AG04449 (cell line): ENCODE results near the gene PARD6B.
"Not testable (repeated sequence)": the region's sequence is repeated elsewhere in the genome, so short reads cannot be mapped to it uniquely, and the experiment has no call there.

Experiments used
- CTCF ChIA-PET: fragments of 350-600 bp; formaldehyde crosslinking; extraction: SDS; loops from one replicate; lab custom pipeline; 2021; ENCODE audit warnings: antibody characterized with exemption; lab: Yijun Ruan, JAX
- POLR2A ChIA-PET: fragments of 400-600, 350-600 bp; formaldehyde crosslinking; extraction: SDS; loops from one replicate; lab custom pipeline; 2020; ENCODE audit warnings: antibody characterized with exemption, inconsistent platforms; lab: Yijun Ruan, JAX
- DNase-seq: peaks from one replicate; pipeline ENCODE4 v3.0.0-alpha.2; 2010; ENCODE audit warnings: low read depth, low spot score
- H3K4me3 ChIP-seq: 2 replicates; pipeline ENCODE4 v1.5.1; 2011; ENCODE audit warnings: low read depth, mild to moderate bottlenecking, control low read depth, low read length
- TF ChIP-seq, protein P1 (sequence below): IDR thresholded peaks from one replicate; pipeline ENCODE4 v1.5.1; 2011; ENCODE audit warnings: mild to moderate bottlenecking, moderate library complexity, low read length, control low read depth, inconsistent platforms; ENCODE audit not compliant: insufficient read depth; ENCODE audit errors: missing control alignments

PARD6B gene

DNA sequence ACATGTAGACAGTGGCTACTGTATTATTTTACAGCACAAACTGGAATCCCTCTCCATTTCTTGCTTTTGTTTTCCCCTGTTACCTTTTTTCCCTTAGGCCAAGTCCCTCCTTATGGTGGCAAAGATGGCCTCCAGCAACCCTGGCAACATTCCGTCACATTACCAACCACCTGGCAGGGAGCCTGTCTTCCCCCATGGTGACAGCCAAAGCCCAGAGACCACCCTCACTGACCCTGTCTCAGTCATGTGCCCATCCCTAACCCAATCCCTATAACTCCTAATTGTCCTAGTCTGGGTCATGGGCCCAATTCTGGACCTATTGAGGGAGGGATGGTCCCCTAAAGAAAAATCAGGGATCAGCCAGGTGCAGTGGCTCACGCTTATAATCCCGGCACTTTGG is 27.6 kb downstream of the PARD6B start:
- TF ChIP-seq, protein P1, sequence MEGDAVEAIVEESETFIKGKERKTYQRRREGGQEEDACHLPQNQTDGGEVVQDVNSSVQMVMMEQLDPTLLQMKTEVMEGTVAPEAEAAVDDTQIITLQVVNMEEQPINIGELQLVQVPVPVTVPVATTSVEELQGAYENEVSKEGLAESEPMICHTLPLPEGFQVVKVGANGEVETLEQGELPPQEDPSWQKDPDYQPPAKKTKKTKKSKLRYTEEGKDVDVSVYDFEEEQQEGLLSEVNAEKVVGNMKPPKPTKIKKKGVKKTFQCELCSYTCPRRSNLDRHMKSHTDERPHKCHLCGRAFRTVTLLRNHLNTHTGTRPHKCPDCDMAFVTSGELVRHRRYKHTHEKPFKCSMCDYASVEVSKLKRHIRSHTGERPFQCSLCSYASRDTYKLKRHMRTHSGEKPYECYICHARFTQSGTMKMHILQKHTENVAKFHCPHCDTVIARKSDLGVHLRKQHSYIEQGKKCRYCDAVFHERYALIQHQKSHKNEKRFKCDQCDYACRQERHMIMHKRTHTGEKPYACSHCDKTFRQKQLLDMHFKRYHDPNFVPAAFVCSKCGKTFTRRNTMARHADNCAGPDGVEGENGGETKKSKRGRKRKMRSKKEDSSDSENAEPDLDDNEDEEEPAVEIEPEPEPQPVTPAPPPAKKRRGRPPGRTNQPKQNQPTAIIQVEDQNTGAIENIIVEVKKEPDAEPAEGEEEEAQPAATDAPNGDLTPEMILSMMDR: no peak
- no peak overlapping the region for H3K4me3 ChIP-seq
- POLR2A ChIA-PET: no interaction called here
- DNase-seq: no peak
- CTCF ChIA-PET: interaction anchor here (1.7 kb wide), 1 partner anchor 9 kb away, joined by 14 read pairs; no protein-coding TSS in a partner anchor

DNA sequence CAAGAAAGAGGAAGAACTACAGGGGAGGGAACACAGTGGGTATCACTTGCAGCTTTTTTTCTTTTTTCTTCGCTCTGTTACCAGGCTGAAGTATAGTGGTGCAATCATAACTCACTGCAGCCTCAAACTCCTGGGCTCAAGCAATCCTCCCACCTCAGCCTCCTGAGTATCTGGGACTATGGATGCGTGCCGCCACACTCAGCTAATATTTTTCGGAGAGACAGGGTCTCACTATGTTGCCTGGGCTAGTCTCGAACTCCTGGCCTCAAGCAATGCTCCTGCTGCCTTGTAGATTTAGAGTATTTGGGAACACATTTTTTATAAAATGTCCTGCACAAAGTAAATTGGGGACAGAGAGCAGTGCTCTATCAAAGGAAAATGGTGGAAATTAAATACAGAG is 28.3 kb downstream of the PARD6B start:
- POLR2A ChIA-PET: no interaction called here
- TF ChIP-seq, protein P1: no peak
- no peak overlapping the region for H3K4me3 ChIP-seq
- CTCF ChIA-PET: interaction anchor here (1.1 to 1.7 kb wide), 2 partner anchors 10 to 35 kb away, joined by 4 to 14 read pairs; no protein-coding TSS in a partner anchor
- no peak for DNase-seq

DNA sequence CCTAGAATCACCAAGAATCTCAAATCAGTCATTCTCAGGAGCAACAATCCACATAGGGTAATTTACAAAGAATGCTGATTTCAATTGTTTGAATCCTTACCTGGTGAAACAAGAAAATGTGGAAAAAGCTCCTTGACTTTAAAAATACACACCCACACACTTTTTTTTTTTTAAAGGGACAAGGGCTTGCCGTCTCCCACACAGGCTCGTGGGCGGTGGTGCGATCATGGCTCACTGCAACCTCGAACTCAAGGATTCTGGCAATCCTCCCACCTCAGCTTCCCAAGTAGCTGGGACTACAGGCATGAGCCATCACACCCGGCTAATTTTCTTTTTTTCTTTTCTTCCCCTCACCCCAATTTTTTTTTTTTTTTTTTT is 30.7 kb downstream of the PARD6B start:
- CTCF ChIA-PET: interaction anchor here (0.6 to 1.6 kb wide), 4 partner anchors 12 to 180 kb away, joined by 3 to 9 read pairs (median 4); partner anchors contain the start of gene BCAS4
- TF ChIP-seq, protein P1: no peak
- POLR2A ChIA-PET: interaction anchor here (1.1 kb wide), 1 partner anchor 18 kb away, joined by 3 read pairs; no protein-coding TSS in a partner anchor
- H3K4me3 ChIP-seq: no peak overlapping the region
- DNase-seq: no peak

DNA sequence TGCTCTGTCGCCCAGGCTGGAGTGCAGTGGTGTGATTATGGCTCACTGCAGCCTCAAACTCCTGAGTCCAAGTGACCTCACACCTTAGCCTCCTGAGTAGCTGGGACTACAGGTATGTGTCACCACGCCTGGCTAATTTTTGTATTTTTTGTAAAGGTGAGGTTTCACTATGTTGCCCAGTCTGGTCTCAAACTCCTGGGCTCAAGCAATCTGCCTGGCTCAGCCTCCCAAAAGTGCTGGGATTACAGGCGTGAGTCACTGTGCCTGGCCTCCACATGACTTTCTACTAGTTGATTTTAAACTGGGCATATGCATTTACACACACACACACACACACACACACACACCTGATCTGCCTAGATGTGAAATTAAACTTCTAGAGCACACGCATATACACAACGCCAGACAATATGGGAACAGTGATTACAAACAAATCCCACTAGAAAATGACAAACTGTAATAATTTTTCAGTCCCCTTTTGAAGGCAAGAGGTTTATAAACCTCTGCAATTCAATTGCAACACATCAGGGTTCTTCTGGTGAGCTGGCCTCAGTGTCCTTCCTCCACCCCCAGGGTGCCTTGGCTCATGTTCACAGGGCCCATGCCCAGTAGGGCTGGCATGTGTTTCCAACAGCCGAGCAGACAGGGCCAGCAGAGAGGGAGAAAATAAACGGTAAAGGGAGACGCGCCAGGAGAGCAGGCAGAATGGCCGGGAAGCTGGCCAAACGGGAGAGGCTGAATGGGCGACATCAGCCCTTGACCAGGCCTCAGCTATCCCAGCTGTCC is 31.2 kb downstream of the PARD6B start:
- CTCF ChIA-PET: interaction anchor here (0.6 to 1.6 kb wide), 4 partner anchors 13 to 180 kb away, joined by 3 to 9 read pairs (median 3); no protein-coding TSS in a partner anchor
- POLR2A ChIA-PET: interaction anchor here (1.1 kb wide), 1 partner anchor 17 kb away, joined by 3 read pairs; no protein-coding TSS in a partner anchor
- TF ChIP-seq, protein P1: no peak
- H3K4me3 ChIP-seq: no peak overlapping the region
- DNase-seq: no peak

DNA sequence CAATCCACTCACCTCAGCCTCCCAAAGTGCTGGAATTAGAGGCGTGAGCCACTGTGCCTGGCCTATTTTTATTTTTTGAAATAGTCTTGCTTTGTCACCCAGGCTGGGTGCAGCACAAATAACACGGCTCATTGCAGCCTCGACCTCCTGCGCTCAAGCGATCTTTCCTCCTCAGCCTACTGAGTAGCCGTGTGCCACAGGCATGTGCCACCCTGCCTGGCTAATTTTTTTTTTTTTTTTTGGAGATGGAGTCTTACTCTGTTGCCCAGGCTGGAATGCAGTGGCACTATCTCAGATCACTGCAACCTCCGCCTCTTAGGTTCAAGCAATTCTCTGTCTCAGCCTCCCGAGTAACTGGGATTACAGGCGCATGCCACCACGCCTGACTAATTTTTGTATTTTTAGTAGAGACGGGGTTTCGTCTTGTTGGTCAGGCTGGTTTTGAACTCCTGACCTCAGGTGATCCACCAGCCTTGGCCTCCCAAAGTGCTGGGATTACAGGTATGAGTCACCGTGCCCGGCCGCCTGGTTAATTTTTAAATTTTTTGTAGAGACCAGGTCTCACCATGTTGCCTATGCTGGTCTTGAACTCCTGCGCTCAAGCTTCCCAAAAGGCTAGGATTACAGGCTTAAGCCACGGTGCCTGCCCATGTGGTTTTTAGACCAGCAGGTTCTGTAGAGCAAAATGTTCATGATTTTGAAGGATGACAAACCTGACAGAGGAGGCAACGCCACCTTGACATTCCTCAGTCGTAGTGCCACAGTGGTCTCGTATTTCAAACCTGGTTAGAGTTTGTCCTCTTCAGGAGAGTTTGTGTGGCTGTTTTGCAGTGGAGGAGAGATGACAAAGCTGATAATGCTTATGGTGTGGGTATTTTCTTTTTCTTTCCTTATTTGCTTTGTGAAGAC is 32.4 kb downstream of the PARD6B start:
- H3K4me3 ChIP-seq, DNase-seq, POLR2A ChIA-PET: not testable (repeated sequence)
- CTCF ChIA-PET: interaction anchor here (0.7 kb wide), 1 partner anchor 15 kb away, joined by 3 read pairs; no protein-coding TSS in a partner anchor

DNA sequence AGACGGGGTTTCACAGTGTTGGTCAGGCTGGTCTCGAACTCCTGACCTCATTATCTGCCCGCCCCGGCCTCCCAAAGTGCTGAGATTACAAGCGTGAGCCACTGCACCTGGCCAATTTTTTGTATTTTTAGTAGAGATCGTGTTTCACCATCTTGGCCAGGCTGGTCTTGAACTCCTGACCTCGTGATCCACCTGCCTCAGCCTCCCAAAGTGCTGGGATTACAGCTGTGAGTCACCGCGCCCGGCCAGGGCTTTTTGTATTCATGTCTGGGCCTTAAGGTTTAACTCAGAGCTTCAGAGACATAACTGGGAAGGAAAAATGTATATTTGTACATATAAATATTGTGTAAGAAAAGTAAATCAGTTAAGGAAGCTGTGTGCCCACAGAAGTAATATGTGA is 33.9 kb downstream of the PARD6B start:
- POLR2A ChIA-PET, DNase-seq, H3K4me3 ChIP-seq: not testable (repeated sequence)
- CTCF ChIA-PET: interaction anchor here (1.1 to 3.2 kb wide), 6 partner anchors 14 to 587 kb away, joined by 3 to 15 read pairs (median 5); no protein-coding TSS in a partner anchor
